Trophoblast cell (in vitro differentiated cells and primary cell): ENCODE results near the gene RANBP9.

Experiments
- DNase-seq, 2 donors: peaks; one replicate each; pipeline ENCODE4 v3.0.0-alpha.2; 2016
- H2AFZ ChIP-seq: 2 replicates; pipeline ENCODE4 v1.6.1; 2013; ENCODE audit warnings: low read length, moderate library complexity, mild to moderate bottlenecking; ENCODE audit not compliant: insufficient read depth, poor library complexity
- H2AK5ac ChIP-seq: 2 replicates; pipeline ENCODE4 v1.6.1; 2013; ENCODE audit warnings: mild to moderate bottlenecking, low read length
- H2BK120ac ChIP-seq: 2 replicates; pipeline ENCODE4 v1.6.1; 2013; ENCODE audit warnings: low read length, mild to moderate bottlenecking, moderate library complexity; ENCODE audit not compliant: insufficient read depth, poor library complexity
- H2BK12ac ChIP-seq: 2 replicates; pipeline ENCODE4 v1.6.1; 2013; ENCODE audit warnings: mild to moderate bottlenecking, low read length, moderate library complexity
- H2BK5ac ChIP-seq: 2 replicates; pipeline ENCODE4 v1.6.1; 2013; ENCODE audit warnings: low read length, low read depth, moderate library complexity, mild to moderate bottlenecking; ENCODE audit not compliant: poor library complexity
- H3K14ac ChIP-seq: 2 replicates; pipeline ENCODE4 v1.6.1; 2013; ENCODE audit warnings: mild to moderate bottlenecking, low read length
- H3K18ac ChIP-seq: 2 replicates; pipeline ENCODE4 v1.6.1; 2013; ENCODE audit warnings: mild to moderate bottlenecking, low read length
- H3K23ac ChIP-seq: 2 replicates; pipeline ENCODE4 v1.6.1; 2013; ENCODE audit warnings: low read length
- H3K27ac ChIP-seq: 2 replicates; pipeline ENCODE4 v1.5.1; 2013; ENCODE audit warnings: low read depth, mild to moderate bottlenecking, inconsistent platforms, low read length, moderate library complexity
- H3K27me3 ChIP-seq: 2 replicates; pipeline ENCODE4 v1.6.1; 2013; ENCODE audit warnings: inconsistent platforms, mild to moderate bottlenecking, low read length, moderate library complexity; ENCODE audit not compliant: insufficient read depth
- H3K36me3 ChIP-seq, 2 experiments: 1 replicate in 1 of 2; 2 replicates in 1 of 2; pipeline ENCODE4 v1.6.1; 2013; ENCODE audit warnings: low read length in 2 of 2, mild to moderate bottlenecking in 2 of 2, moderate library complexity in 1 of 2; ENCODE audit not compliant: insufficient read depth in 2 of 2, control insufficient read depth in 1 of 2
- H3K4ac ChIP-seq: 2 replicates; pipeline ENCODE4 v1.6.1; 2013; ENCODE audit warnings: low read depth, mild to moderate bottlenecking, low read length, moderate library complexity
- H3K4me1 ChIP-seq, 2 experiments: 1 replicate in 1 of 2; 2 replicates in 1 of 2; pipeline ENCODE4 v1.6.1; 2013; ENCODE audit warnings: low read length in 2 of 2, mild to moderate bottlenecking in 2 of 2, moderate library complexity in 1 of 2; ENCODE audit not compliant: insufficient read depth in 2 of 2, control insufficient read depth in 1 of 2
- H3K4me2 ChIP-seq: 2 replicates; pipeline ENCODE4 v1.6.1; 2013; ENCODE audit warnings: inconsistent platforms, mild to moderate bottlenecking, low read length, moderate library complexity
- H3K4me3 ChIP-seq: 2 replicates; pipeline ENCODE4 v1.5.1; 2013; ENCODE audit warnings: mild to moderate bottlenecking, low read depth, low read length, inconsistent platforms
- H3K79me1 ChIP-seq: one replicate; pipeline ENCODE4 v1.6.1; 2013; ENCODE audit warnings: low read length
- H3K79me2 ChIP-seq: 2 replicates; pipeline ENCODE4 v1.6.1; 2013; ENCODE audit warnings: low read length, mild to moderate bottlenecking; ENCODE audit not compliant: control insufficient read depth, insufficient read depth, poor library complexity
- H3K9ac ChIP-seq: 2 replicates; pipeline ENCODE4 v1.6.1; 2013; ENCODE audit warnings: mild to moderate bottlenecking, low read length
- H3K9me3 ChIP-seq: 2 replicates; pipeline ENCODE4 v1.6.1; 2013; ENCODE audit warnings: low read depth, mild to moderate bottlenecking, control low read depth, inconsistent platforms, low read length; ENCODE audit not compliant: insufficient read depth
- H4K12ac ChIP-seq: 2 replicates; pipeline ENCODE4 v1.6.1; 2013; ENCODE audit warnings: low read depth, mild to moderate bottlenecking, low read length, moderate library complexity
- H4K8ac ChIP-seq: 2 replicates; pipeline ENCODE4 v1.6.1; 2013; ENCODE audit warnings: low read depth, mild to moderate bottlenecking, low read length, moderate library complexity
- H4K91ac ChIP-seq: one replicate; pipeline ENCODE4 v1.6.1; 2013; ENCODE audit warnings: low read depth, mild to moderate bottlenecking, low read length, moderate library complexity
- WGBS: extraction: QIAGEN DNeasy Blood & Tissue Kit; methylation state at CpG from one replicate; pipeline ENCODE4 v1.1.7; 2013; ENCODE audit warnings: missing lambda C conversion rate; ENCODE audit not compliant: insufficient read length, insufficient coverage; ENCODE audit errors: extremely low coverage; 5-methylcytosine and 5-hydroxymethylcytosine counted together

The RANBP9 gene

DNA sequence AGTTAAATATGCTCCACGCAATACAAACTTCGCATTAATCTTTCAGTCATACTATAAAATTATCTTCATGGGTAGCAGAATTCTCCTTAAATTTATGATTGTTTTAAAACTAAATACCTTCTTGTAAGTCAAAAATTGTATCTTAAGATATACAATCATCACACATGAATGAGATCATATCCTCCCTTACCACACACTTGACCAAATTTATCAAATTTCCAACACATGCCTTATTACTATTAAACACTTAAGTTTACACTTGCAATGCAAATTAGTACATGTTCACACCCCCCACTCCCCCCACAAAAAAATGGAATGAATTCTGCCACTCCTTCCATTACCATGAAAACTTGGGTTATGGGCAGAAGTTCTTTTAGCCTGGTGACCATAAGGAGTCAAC lies 13.8 kb downstream of the RANBP9 start:
- H2AK5ac ChIP-seq, result no peak overlapping the region
- WGBS, result no CpG with 5 or more reads among the region's 2 CpGs
- peaks cover 0 to 3% of the 10 kb centered on the region in 2 experiments for H3K4me1 ChIP-seq

DNA sequence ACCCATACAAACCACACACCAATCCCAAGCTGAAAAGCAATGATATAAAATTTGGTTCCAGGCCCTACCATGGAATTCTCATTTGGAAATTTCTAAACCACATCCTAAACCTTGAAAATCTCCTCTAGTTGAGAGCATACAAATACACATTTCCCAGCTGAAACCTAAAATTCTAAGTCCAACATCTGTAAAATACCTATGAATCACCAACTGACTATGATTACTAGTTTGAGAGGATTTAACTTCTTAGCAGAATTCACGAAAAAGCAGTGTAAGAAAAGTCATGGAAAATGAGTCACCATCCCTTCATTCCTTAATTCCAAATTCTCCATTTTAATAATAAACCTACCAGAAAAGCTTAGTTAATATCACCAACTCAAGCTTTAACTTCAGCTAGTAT lies 15.4 kb downstream of the RANBP9 start:
- no peaks in the 10 kb centered on the region for H3K79me1 ChIP-seq

More for the DNA sequence above, 13.8 kb downstream of the RANBP9 start:
- H3K4me2 ChIP-seq, result no peak overlapping the region
- H2BK120ac ChIP-seq, result no peak overlapping the region
- H2BK5ac ChIP-seq, result no peak overlapping the region
- no peak overlapping the region for H3K4me3 ChIP-seq
- no peak overlapping the region for H2AFZ ChIP-seq
- no peak overlapping the region for H4K12ac ChIP-seq
- H3K23ac ChIP-seq, result no peak overlapping the region
- no peak overlapping the region for H3K18ac ChIP-seq
- no peaks in the 10 kb centered on the region for H3K27me3 ChIP-seq
- no peak overlapping the region for H4K91ac ChIP-seq
- H3K9ac ChIP-seq, result no peak overlapping the region
- no peaks in the 10 kb centered on the region for H3K79me1 ChIP-seq
- no peak overlapping the region for H3K4ac ChIP-seq
- no peak overlapping the region for H3K14ac ChIP-seq
- peaks cover 3% of the 10 kb centered on the region for H3K79me2 ChIP-seq
- H3K27ac ChIP-seq, result no peak overlapping the region
- H4K8ac ChIP-seq, result no peak overlapping the region
- no peak for DNase-seq
- no peaks in the 10 kb centered on the region for H3K9me3 ChIP-seq
- peaks cover 2 to 6% of the 10 kb centered on the region in 2 experiments for H3K36me3 ChIP-seq
- H2BK12ac ChIP-seq, result no peak overlapping the region

DNA sequence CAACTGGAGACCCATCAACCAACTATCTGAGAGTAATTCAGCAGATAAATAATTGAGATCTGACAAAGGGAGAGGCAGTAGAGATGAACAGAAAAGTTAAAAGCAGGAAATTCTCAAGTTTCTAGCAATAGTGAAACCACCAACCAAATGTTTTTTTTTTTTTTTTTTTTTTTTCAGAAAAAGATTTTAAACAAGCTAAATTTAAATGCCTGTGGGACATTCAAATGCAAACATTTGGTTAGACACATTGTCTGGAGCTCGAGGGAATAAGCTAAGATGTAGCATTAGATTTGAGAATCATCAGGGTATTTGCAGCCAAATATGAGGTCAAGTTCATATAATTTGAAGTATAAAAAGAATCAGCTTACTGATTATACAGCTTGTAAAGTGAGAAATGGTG lies 16.4 kb downstream of the RANBP9 start:
- peaks cover 2% of the 10 kb centered on the region for H3K79me2 ChIP-seq

More for the DNA sequence above, 15.4 kb downstream of the RANBP9 start:
- Histone ChIP-seq H3K27me3 (no peaks in the 10 kb centered on the region), H3K14ac (no peak overlapping the region), H2AK5ac (no peak overlapping the region), H3K23ac (no peak overlapping the region), H3K79me2 (peaks cover 2% of the 10 kb centered on the region), H4K91ac (no peak overlapping the region), H3K4ac (no peak overlapping the region), H2BK5ac (no peak overlapping the region), H3K9ac (no peak overlapping the region), H3K4me1 (no peaks in the 10 kb centered on the region), H3K18ac (no peak overlapping the region), H3K36me3 (peaks cover 2 to 3% of the 10 kb centered on the region in 2 experiments), H3K4me2 (no peak overlapping the region), H2BK12ac (no peak overlapping the region), H3K4me3 (no peak overlapping the region), H4K12ac (no peak overlapping the region), H2BK120ac (no peak overlapping the region), H3K27ac (no peak overlapping the region), H4K8ac (no peak overlapping the region), H3K9me3 (no peaks in the 10 kb centered on the region), H2AFZ (no peak overlapping the region)
- WGBS, result no CpG with 5 or more reads among the region's 1 CpG
- peak in 1 of 2 donors; percentile 46 for DNase-seq

DNA sequence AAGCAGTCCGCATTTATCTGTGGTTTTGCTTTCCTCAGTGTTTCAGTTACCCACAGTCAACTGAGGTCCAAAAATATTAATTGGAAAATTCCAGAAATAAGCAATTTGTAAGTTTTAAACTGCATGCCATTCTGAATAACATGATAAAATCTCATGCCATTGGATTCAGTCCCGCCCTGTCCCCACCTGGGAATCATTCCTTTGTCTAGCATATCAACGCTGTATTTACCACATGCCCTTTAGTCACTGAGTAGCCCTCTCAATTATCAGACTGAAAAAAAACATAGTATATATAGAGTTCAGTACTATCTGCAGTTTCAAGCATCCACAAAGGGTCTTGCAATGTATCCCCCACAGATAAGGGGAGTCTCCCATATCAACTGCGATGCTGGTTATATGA lies 17.1 kb downstream of the RANBP9 start:
- no peak overlapping the region for H2AK5ac ChIP-seq
- H3K4ac ChIP-seq, result no peak overlapping the region
- H3K23ac ChIP-seq, result no peak overlapping the region
- no peak overlapping the region for H4K8ac ChIP-seq
- no peaks in the 10 kb centered on the region for H3K79me1 ChIP-seq
- no peak overlapping the region for H3K4me3 ChIP-seq
- no peak overlapping the region for H3K9ac ChIP-seq
- no peaks in the 10 kb centered on the region for H3K9me3 ChIP-seq
- H3K36me3 ChIP-seq, result peaks cover 2 to 3% of the 10 kb centered on the region in 2 experiments
- H3K79me2 ChIP-seq, result no peaks in the 10 kb centered on the region
- H2BK12ac ChIP-seq, result no peak overlapping the region
- no peak overlapping the region for H4K91ac ChIP-seq
- no peak overlapping the region for H3K4me2 ChIP-seq
- WGBS, result no CpG with 5 or more reads among the region's 4 CpGs
- no peak overlapping the region for H3K27ac ChIP-seq
- no peak overlapping the region for H2BK5ac ChIP-seq
- H3K4me1 ChIP-seq, result no peaks in the 10 kb centered on the region
- no peak overlapping the region for H3K14ac ChIP-seq
- peak; percentile 13 to 66 for DNase-seq
- H2AFZ ChIP-seq, result no peak overlapping the region
- H2BK120ac ChIP-seq, result no peak overlapping the region
- no peaks in the 10 kb centered on the region for H3K27me3 ChIP-seq
- no peak overlapping the region for H3K18ac ChIP-seq
- H4K12ac ChIP-seq, result no peak overlapping the region

More for the DNA sequence above, 16.4 kb downstream of the RANBP9 start:
- no peak overlapping the region for H4K91ac ChIP-seq
- H3K79me1 ChIP-seq, result no peaks in the 10 kb centered on the region
- H4K8ac ChIP-seq, result no peak overlapping the region
- no peak overlapping the region for H4K12ac ChIP-seq
- no CpG with 5 or more reads among the region's 1 CpG for WGBS
- H3K4ac ChIP-seq, result no peak overlapping the region
- H3K23ac ChIP-seq, result no peak overlapping the region
- no peak overlapping the region for H3K27ac ChIP-seq
- H3K27me3 ChIP-seq, result no peaks in the 10 kb centered on the region
- no peaks in the 10 kb centered on the region for H3K4me1 ChIP-seq
- H3K9ac ChIP-seq, result no peak overlapping the region
- no peaks in the 10 kb centered on the region for H3K9me3 ChIP-seq
- no peak overlapping the region for H3K18ac ChIP-seq
- no peak overlapping the region for H3K14ac ChIP-seq
- H2AK5ac ChIP-seq, result no peak overlapping the region
- H3K36me3 ChIP-seq, result peaks cover 2 to 3% of the 10 kb centered on the region in 2 experiments
- H3K4me3 ChIP-seq, result no peak overlapping the region
- DNase-seq, result no peak
- no peak overlapping the region for H2BK120ac ChIP-seq
- H2AFZ ChIP-seq, result no peak overlapping the region
- no peak overlapping the region for H3K4me2 ChIP-seq
- no peak overlapping the region for H2BK5ac ChIP-seq
- no peak overlapping the region for H2BK12ac ChIP-seq
